Glutamatergic neuron (in vitro differentiated cells): Measurements from ENCODE around the gene LYRM4. TPM values are rescaled to one million over a fixed set of nuclear protein-coding genes. Genes with fewer than 3 reads are reported as not detected.

Experiments
- DNase-seq: peaks from one replicate; pipeline ENCODE4 v3.0.0; 2022
- H3K27ac Mint-ChIP-seq: one replicate; pipeline ENCODE4 v1.8.0; 2020; ENCODE audit warnings: mild to moderate bottlenecking, mixed read lengths, inconsistent platforms; ENCODE audit not compliant: unreplicated experiment
- H3K27me3 Mint-ChIP-seq: one replicate; pipeline ENCODE4 v1.8.0; 2020; ENCODE audit warnings: mild to moderate bottlenecking, moderate library complexity, mixed read lengths, inconsistent platforms; ENCODE audit not compliant: unreplicated experiment
- H3K36me3 Mint-ChIP-seq: one replicate; pipeline ENCODE4 v1.8.0; 2020; ENCODE audit warnings: mild to moderate bottlenecking, mixed read lengths, inconsistent platforms; ENCODE audit not compliant: unreplicated experiment
- H3K4me1 Mint-ChIP-seq: one replicate; pipeline ENCODE4 v1.8.0; 2020; ENCODE audit warnings: mild to moderate bottlenecking, low read depth, mixed read lengths, inconsistent platforms; ENCODE audit not compliant: unreplicated experiment
- H3K4me3 Mint-ChIP-seq: one replicate; pipeline ENCODE4 v1.8.0; 2020; ENCODE audit warnings: mild to moderate bottlenecking, mixed read lengths, inconsistent platforms; ENCODE audit not compliant: unreplicated experiment
- H3K9me3 Mint-ChIP-seq: one replicate; pipeline ENCODE4 v1.8.0; 2020; ENCODE audit warnings: mild to moderate bottlenecking, moderate library complexity, mixed read lengths, inconsistent platforms; ENCODE audit not compliant: unreplicated experiment
- CTCF ChIP-seq: fragments of 200-600 bp; sonication (generic); IDR thresholded peaks from one replicate; pipeline ENCODE4 v1.5.0; 2021; ENCODE audit not compliant: partially characterized antibody, unreplicated experiment
- total RNA-seq: library from RNA; stranded (reverse); fragmentation: NEBNext Ultra II Directional; extraction: Animal tissue kit (Norgen Biotek cat#: 25700); gene quantifications from one replicate; pipeline ENCODE4 v1.2.1, GENCODE V29; 2021; ENCODE audit not compliant: unreplicated experiment

LYRM4 gene
- total RNA-seq, 1 donor from 2014 or later = 29.5 TPM

DNA sequence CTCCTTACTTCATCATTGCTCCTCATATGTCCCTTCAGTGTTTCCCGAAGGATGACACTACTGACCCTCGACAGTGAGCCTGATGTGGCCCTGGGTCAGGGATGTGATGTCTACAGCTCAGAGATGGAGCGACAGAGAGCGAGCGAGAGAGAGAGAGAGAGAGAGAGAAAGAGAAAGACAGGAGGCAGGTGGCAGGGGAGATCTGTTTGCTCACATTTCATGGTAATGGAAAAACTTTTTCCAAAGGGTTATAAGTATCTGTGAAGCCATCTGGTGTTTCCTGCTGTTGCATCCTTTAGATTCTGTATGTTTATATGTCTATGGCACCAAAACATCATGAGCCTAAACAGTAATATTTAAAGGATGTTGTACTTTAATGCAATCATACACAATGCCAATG, 98.4 kb downstream of the LYRM4 start:
- Mint-ChIP-seq H3K27me3 (no peaks in the 10 kb centered on the region), H3K4me1 (peaks cover 10% of the 10 kb centered on the region), H3K9me3 (no peaks in the 10 kb centered on the region), H3K27ac (no peak overlapping the region), H3K36me3 (no peaks in the 10 kb centered on the region), H3K4me3 (no peak overlapping the region)
- TF ChIP-seq CTCF = no peak
- no peak for DNase-seq

- no peak for DNase-seq
- no peak for TF ChIP-seq CTCF
- no peaks in the 10 kb centered on the region for H3K36me3 Mint-ChIP-seq
- H3K27ac Mint-ChIP-seq = no peak overlapping the region
- H3K9me3 Mint-ChIP-seq = no peaks in the 10 kb centered on the region
- H3K4me3 Mint-ChIP-seq = no peak overlapping the region
- H3K27me3 Mint-ChIP-seq = no peaks in the 10 kb centered on the region
- peaks cover 10% of the 10 kb centered on the region for H3K4me1 Mint-ChIP-seq
Measured at GRCh38 chr6:5160206-5160605, 100.5 kb downstream of the LYRM4 start.

- Mint-ChIP-seq H3K4me3 (no peak overlapping the region), H3K27me3 (no peaks in the 10 kb centered on the region), H3K27ac (no peak overlapping the region), H3K9me3 (no peaks in the 10 kb centered on the region), H3K36me3 (no peaks in the 10 kb centered on the region), H3K4me1 (peaks cover 10% of the 10 kb centered on the region)
- no peak for TF ChIP-seq CTCF
- DNase-seq = no peak
Measured at GRCh38 chr6:5159162-5159561, 101.6 kb downstream of the LYRM4 start.

GRCh38 chr6:5158180-5158579, 102.6 kb downstream of the LYRM4 start:
- H3K4me1 Mint-ChIP-seq = peaks cover 9% of the 10 kb centered on the region

DNA sequence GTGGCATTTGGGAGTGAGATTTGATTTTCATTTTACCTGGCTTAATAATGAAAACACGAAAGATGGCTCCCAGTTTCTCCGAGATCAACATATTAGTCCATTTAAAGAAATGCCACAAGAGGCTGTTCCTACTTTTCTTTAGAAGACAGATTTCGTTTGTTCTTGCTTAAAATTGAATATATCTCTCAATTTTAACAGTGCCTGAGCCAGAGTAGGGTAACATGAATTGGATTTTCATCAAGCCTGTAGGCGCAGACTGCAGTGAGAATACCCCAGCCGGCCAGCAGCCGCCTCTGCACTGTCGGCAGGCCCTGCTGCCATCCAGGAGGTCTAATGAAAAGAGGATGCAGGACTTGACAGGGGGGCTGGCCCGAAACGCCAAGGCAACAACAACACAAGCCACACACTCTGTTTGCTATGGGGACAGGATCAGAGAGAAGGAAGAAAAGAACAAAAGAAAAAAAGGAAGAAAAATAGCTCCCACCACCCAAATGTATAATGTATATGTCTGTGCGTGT, 103.1 kb downstream of the LYRM4 start:
- Mint-ChIP-seq H3K9me3 (no peaks in the 10 kb centered on the region), H3K27me3 (no peaks in the 10 kb centered on the region), H3K4me3 (no peak overlapping the region), H3K4me1 (peaks cover 7% of the 10 kb centered on the region), H3K27ac (no peak overlapping the region), H3K36me3 (no peaks in the 10 kb centered on the region)
- TF ChIP-seq CTCF = no peak
- DNase-seq = no peak

More at GRCh38 chr6:5158180-5158579, 102.6 kb downstream of the LYRM4 start:
- H3K27me3 Mint-ChIP-seq = no peaks in the 10 kb centered on the region
- H3K4me3 Mint-ChIP-seq = no peak overlapping the region
- no peak for TF ChIP-seq CTCF
- H3K36me3 Mint-ChIP-seq = no peaks in the 10 kb centered on the region
- no peaks in the 10 kb centered on the region for H3K9me3 Mint-ChIP-seq
- H3K27ac Mint-ChIP-seq = no peak overlapping the region
- DNase-seq = no peak
